GM18511 (cell line): ENCODE data around the gene HOXB1.
"Not testable (repeated sequence)": the region's sequence is repeated elsewhere in the genome, so short reads cannot be mapped to it uniquely, and the experiment has no call there.

Source experiments
- ATAC-seq: cut with Tn5 transposase; IDR thresholded peaks from one replicate; pipeline ENCODE4 v1.9.1; 2021; ENCODE audit warnings: mild to moderate bottlenecking, moderate library complexity; ENCODE audit not compliant: unreplicated experiment

HOXB1 gene

DNA sequence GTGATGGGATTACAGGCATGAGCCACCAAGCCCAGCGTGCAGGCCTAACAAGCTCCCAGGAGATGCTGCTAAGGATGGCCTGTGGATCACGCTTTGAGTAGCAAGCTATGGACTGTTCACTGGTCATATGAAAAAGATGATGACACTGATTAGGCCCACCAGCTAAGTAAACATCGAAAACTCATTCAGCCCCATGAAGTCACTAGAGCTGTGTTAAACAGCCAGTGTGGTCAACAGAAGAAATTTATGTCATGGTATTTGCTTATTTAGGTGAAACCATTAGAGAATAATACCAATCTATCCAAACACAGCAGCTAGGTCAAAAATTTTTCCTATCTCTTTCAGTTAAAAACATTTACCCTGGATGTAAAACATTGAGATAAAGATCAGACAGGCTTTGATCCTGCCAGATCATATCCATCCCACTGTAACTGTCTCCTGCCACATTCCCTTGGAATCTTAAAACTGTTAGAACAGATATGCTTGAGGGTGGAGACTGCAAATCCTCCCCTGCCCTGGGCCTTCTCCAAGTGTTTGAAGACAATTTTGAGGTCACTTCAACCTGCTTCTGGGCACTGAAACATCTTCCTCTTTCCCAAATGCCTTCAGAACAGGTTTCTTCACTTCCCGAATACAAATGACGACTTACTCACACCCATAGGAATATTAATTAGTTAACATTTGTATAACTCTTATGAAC is 30.9 kb downstream of the HOXB1 start:
- ATAC-seq, result no peak

DNA sequence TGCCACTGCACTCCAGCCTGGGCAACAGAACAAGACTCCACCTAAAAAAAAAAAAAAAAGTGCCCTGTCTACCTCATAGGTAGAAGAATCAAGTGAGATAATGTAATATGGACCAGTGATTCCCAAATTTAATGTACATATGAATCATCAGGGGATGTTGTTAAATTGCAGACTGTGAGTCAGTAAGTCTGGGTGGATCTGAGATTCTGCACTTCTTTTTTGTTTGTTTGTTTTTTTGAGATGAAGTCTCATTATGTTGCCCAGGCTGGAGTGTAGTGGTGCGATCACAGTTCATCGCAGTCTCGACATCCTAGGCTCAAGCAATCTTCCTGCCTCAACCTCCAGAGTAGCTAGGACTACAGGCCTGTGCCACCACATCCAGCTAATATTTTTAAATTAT is 31.6 kb downstream of the HOXB1 start:
- no peak for ATAC-seq

DNA sequence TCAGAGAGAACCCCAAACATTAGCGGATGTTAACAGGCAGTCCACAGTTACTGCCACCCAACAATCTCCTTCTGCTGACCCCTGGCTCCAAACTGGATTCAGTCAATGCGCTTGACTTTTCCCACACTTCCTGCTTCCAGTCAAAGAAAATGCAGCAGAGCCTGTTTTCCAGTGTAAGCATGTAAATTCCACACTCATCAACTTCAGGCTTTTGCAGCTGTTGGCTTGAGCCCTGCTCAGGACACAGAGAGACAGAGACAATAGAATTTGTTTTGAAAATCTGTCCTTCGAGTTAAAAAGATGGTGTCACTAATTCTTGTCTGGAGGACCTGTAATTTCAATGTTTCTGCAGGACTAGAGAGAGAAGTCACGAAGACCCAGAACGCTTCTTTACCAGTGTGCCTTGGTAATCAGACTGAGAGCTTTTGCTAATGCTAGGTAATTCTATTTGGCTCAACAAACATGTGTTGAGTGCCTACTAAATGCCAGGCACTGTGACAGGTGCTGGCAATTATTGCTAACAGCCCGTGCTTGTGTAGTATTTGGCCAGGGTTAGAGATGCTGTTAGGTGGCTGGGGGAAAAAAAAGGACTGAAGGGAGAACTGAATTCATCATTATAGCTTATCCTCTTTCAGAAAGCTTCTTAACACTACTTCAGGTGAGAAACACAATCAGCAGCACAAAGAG is 32.5 kb downstream of the HOXB1 start:
- ATAC-seq, result no peak

DNA sequence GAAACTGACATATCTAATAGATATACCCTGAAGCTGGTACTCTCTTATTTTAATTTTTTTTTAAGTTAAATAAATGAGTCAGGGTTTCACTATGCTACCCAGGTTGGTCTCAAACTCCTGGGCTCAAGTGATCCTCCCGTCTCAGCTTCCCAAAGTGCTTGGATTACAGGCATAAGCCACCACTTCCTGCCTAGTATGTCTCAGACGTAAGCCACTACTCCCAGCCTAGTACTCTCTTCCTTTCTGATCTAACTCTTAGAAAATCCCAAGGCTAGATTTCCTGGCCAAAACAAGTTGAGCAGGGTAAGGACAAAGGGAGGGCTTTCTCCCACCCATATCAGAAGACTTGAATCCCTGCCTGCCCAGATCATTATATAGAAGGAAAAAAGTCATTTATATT is 33.7 kb downstream of the HOXB1 start:
- ATAC-seq, result no peak

DNA sequence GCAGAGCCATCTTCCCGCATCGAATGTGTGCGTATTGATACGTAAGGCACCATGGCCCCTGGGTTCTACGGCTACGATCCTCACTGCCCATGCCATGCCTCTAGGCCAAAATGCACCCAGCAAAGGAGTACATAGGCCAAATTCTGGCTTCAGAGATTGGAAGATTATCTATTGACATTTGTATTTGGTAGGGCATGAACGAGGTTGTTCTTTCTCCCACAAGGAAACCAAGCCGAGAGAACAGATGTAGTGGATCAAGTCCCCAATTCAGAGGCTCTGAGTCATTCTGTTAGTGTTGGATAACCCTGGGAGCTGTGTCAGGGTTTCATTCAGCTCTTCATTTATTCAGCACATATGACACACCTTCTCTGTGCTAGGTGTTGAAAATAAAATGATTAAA is 36.5 kb downstream of the HOXB1 start:
- no peak for ATAC-seq

DNA sequence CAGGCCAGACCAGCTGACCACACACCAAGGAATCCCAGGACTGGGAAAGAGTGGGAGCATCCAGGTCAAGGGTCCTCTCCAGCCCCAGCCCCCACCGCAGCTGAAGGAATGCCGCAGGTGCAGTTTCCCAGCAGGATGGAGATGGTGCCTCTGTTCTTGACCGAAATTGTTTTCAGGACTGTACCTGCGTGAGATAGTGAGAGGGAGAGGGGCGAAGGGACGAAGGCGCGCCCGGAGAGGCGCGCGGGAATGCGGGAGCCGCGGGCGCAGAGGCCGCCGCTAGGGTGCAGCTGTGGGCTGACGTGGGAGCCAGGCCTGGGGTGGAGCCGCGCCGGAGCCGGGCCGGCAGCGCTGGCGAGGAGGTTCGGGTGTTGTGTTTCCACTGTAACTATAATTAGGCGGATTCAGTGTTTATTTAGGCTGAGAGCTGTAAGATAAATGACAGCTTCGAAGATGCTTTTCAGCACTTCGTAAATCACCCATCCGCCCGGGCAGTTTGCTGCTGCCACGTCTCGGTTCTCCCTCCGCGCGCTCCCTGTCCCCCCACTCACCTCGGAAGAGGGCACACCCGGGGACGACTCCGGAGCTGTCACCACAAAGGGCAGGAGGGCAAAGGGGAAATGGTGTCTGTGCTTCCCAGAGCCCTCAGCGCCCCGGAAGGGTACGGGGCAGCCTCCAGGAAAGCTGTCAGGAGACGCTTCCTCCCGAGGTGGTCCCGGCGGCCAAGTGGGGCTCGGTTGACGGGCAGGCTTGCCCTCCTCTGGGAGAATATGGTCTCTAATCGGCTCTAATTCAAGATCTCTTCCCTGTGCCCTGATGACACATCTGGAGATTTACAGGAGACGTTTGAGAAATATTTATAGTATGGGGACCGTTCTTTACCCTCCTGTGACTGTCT is 38.2 kb downstream of the HOXB1 start:
- ATAC-seq, result no peak

DNA sequence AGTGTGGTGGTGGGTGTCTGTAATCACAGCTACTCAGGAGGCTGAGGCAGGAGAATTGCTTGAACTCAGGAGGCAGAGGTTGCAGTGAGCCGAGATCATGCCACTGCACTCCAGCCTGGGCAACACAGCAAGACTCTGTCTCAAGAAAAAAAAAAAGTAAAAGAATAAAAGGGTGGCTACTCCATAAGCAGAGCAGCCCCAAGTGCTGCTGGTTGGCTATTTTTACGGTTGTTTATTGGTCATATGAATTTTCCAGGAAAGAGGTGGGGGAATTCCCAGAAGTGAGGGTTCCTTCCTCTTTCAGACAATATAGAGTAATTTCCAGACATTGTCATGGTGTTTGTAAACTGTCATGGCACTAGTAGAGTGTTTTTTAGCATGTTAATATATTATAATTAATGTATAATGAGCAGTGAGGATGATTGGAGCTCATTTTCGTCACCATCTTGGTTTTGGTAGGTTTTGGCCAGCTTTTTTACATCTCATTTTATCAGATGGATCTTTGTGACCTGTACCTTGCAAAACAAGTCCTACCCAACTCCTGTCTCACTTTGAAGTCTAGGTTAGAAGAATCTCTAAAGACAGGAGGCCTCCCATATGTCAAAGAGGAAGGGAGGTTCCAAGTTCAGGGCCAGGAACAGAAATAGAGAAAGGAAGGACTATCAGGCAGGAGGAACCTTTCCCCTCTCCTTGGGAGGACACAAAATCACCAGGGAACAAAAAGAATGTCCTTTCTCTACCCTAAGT is 39.1 kb downstream of the HOXB1 start:
- no peak for ATAC-seq

DNA sequence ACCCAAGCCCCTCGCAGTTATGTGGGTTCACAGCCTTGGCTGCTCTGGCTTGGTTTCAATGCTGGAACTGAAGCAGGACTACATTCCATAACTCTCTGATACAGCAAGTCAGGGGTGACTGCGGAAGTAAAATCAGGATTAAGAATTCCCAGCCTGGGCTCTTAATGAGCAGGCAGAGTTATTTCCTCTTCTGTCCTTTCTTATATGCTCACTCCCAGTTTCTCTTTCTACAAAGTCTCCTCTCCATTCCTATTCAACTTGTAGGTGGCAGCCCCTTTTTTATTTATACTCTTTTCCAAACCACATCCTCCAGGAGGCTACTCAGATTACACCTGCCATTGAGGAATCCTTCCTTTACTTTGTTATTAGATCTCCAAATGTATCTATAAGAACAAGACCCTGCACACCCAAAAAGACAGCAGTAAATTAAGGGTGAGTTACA is 40.3 kb downstream of the HOXB1 start:
- ATAC-seq, result no peak

DNA sequence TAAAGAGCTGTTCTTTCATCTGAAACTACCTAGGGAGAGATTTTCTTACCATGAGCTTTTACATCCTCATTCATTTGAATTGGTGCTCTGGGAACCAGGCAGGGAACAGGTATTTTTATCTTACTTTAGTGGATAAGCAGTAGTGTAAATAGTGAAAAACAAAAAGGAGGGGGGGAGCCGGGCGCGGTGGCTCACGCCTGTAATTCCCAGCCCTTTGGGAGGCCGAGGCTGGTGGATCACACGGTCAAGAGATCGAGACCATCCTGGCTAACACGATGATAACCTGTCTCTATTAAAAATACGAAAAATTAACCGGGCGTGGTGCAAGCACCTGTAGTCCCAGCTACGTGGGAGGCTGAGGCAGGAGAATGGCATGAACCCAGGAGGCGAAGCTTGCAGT is 41.0 kb downstream of the HOXB1 start:
- no peak for ATAC-seq

DNA sequence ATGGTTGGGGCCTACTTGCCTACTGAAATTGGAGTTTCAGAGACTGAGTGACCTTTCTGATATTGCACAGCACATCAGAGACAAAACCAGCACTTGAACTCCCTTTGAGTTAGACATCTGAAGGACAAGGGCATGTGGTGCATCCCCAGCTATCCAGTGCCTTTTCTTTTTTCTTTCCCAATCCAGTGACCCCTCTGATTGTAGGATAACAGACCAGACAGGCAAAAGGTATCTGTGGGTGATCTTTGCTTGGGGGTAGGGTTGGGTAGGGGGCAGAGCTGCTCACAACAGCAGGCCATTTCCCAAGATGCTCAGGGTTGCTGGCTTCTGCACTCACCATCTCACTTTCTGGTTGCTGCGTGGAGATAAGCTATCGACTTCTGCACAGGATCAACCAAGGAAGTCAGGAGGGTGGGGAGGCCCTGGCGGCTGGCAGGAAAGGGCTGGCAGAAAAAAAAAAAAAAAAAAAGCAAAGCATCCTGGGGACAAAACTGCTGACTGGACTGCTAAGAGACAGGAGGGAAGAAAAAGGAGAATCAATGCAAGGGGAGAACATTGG is 42.2 kb downstream of the HOXB1 start:
- no peak for ATAC-seq

DNA sequence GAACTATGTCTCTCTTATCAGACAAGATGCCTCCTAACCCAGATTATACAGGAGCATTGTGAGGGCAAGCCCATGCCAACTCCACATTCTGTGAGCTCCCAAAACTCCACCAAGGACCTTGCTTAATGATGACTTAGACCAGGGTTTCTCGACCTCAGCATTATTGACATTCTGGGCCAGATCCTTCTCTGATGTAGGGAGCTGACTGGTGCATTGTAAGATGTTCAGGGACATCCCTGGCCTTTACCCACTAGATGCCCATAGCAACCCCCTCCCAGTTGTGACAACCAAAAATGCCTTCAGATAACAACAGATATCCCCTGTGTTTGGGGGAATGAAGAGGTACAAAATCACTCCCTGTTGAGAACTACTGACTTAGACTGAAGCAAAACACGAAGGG is 43.6 kb downstream of the HOXB1 start:
- no peak for ATAC-seq

DNA sequence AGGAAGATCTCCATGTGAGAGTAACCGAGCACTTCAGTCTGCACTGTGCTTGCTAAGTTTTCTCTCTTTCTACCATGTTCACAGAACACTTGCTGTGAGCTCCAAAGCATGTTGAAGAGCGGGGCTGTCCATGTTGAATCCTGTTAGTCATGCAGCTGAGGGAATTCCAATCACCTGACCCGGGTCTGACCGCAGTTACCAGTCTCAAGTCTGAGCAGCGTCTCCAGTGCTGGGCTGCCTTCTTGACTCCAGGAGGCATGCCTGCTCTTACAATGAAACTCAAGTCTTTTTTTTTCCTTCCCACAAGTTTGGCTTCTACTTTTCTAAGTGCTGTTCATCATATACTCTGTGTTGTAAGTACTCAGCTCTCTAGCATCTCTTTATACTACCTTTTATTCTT is 44.3 kb downstream of the HOXB1 start:
- no peak for ATAC-seq

DNA sequence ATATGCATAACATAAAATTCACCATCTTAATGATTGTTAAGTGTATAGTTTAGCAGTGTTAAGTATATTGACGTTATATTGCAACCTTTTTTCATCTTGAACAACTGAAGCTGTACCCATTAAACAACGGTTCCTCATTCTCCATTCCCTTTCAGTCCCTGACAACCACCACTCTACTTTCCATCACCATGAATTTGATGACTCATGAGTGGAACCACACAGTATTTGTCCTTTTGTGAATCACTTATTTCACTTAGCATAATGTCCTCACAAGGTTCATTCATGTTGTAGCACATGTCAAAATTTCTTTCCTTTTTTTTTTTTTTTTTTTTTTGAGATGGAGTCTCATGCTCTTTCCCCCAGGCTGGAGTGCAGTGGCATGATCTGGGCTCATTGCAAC is 46.0 kb downstream of the HOXB1 start:
- ATAC-seq, result no peak

DNA sequence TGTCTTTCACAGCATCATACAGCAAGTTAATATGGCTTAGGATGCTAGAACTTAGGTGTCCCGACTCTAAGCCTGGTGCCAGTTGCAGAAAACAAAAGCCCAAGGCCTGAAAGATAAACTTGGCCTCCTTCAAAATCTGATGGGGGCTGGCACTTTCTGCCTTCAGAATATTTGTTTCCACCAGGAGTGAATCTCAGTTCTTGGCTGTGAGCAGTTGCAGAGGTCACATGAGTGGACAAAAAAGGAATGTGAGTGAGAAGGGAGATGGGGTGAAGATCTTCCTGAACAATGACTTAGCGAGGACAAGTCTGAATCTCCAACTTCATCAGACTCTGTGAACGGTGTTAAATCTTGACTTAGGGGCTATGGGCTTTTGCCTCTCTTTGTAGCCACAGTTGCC is 46.6 kb downstream of the HOXB1 start:
- no peak for ATAC-seq

DNA sequence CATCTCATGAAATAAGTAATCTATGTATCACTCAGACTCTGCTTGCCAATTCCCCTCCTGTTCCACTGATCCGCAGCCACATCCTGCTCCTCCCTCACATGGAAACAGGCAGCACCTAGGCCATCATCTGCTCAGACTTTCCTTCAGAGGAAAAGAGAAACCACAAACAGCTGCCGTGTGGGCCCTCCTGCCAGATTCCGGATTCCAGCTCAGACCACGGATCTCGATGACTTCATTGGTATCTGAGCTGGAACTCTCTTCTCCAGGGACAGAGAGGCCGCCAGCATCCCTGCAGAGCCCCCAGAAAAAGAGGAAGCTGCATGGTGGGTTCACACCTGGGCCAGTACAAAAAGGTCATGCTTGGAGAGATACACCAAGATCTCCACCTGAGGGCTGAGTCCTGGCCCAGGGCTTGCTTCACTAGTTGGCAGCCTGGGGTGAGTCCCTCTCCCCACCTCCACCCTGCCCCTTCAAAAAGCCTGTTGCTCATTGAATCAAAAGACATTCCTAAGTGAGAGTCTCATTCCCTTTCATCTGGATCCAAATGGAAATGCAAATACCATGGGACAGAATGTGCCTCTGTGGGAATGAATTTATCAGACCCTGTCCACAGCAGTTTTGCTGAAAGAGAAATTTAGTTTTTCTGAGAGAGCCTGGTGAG is 47.2 kb downstream of the HOXB1 start:
- ATAC-seq, result no peak

DNA sequence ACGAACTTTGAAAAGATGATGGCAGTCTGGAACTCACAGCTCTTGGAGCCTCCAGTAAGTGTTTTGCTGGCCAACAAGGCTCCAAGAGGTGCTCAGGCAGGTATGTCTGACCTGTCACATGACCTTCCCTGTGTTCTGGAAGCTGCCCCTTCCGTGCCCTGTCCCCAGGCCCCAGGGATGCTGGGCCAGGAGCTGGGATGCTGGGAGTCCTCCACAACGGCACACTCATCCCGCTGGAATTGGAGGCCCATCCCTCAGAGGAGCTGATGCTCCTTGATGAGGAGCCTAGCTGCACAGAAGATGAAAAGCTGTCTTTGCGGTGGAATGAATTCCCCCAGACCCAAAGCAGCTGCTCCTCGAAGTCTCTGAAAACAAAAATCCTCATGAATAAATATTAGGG is 47.8 kb downstream of the HOXB1 start:
- no peak for ATAC-seq

DNA sequence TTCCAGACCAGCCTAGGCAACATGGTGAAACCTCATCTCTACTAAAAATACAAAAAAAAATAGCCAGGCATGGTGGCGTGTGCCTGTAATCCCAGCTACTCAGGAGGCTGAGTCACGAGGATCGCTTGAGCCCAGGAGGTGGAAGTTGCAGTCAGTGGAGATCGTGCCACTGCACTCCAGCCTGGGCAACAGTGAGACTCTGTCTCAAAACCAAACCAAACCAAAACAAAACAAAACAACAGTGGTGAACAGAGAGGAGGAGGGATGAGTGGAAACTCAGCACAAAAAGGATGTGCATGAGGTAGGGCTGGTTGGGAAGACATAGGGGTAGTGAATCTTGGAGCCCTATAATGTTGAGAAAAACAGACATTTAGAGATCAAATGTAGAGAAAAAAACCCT is 48.5 kb downstream of the HOXB1 start:
- not testable (repeated sequence) for ATAC-seq

DNA sequence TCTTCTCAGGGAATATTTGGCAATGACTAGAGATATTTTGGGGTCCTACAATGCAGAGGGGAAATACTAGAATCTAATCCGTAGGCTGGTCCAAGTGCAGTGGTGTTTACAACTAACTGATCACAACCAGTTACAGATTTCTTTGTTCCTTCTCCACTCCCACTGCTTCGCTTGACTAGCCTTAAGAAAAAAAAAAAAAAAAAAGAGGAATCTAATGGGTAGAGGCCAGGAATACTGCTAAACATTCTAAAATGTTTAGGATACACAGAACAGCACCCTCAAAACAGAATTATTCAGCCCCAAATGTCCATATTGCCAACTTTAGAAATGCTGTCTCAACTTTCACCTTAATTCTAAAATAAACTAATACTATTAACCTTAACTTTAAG is 51.8 kb downstream of the HOXB1 start:
- ATAC-seq, result no peak
